ENCODE measurements around the gene TSHZ3. TPM values are rescaled to one million over a fixed set of nuclear protein-coding genes. Genes with fewer than 3 reads are reported as not detected.

TSHZ3 gene
- total RNA-seq (2022; extraction: Qiagen RNA extraction), result 2.4 to 3.0 TPM (median 2.6 TPM) in 5 replicates

DNA sequence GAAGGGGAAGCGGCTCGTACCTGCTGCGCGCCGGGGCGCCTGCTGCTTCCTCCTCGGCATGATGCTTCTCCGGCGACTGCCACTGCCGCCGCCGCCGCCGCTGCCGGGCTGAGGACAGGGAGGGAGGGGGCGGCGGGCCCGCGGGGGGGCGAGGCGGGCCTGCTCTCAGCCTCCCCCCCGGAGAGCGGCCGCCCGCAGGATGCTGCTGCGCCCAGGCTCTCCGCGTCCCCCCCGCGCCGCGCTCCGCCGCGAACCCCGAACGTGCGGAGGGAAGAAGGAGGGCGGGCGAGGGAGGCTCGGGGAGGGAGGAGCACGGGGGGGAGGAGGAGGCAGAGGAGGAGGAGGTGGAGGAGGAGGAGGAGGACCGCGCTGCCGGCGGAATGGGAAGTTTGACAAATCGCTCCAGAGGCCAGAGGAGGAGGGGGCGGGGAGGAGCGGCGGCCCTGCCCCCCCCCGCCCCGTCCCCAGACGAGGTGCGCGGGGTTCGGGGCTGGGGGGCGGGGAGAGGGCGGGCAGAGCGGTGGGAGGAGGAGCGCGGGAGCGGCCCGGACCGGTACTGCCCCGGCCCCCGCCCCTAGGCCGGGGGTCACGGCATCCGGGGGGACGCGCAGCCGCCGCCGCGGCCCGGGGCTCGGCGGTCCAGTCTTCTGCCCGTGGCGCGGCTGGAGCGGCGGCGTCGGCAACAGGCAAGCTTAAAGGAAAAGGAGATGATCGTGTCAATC lies at the start of gene TSHZ3:
Gene TSHZ3 (minus strand): TSS at position 277 of the 722 bp plus-strand sequence. CDS start 217 bp downstream, at position 60.

Data from A549 treated with AZD2906 at 1 μM for 4 hours (cell line).